ENCODE measurements around the gene TMED6.

The TMED6 gene

GRCh38 chr16:69350536-69351133, 951 bp downstream of the TMED6 start:
- DNase-seq = no peak

DNA sequence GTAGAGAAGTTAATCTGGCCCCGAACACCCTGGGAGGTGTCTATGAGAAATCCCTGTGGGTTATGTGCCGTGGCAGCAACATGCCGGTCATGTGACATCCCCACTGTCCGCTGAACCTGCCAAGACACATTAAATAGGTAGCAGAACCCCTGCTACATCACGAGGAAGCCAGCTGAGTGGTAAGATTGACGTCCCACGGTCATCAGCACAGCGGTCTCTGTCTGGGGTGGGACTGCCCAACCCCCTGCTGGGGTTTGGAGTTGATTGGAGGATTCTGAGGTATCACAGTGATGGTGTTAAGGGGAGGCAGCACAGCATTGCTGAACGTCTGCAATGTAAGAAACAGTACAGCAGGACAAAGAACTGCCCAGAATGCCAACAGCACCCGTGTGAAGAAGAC, 2.0 kb downstream of the TMED6 start:
- no peak for DNase-seq

- no peak for DNase-seq
These were observed 3.4 kb downstream of the TMED6 start for GRCh38 chr16:69348222-69348621.

DNA sequence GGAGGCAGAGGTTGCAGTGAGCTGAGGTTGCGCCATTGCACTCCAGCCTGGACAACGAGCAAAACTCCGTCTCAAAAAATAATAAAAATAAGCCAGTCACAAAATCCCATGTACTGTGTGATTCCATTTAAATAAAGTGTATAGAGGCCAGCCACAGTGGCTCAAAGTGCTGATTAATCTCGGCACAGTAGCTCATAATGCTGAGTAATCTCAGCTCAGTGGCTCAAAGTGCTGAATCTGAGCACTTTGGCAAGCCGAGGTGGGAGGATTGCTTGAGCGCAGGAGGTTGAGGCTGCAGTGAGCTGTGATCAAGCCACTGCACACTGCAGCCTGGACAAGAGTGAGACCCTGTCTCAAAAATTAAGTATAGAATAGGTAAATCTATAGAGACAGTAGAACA, 4.9 kb downstream of the TMED6 start:
- no peak for DNase-seq

GRCh38 chr16:69345923-69346322, 5.7 kb downstream of the TMED6 start:
- DNase-seq = no peak

GRCh38 chr16:69344171-69344570, 7.4 kb downstream of the TMED6 start:
- no peak for DNase-seq

- no peak for DNase-seq
These were observed 11.4 kb downstream of the TMED6 start for GRCh38 chr16:69340095-69340644.

- peak; percentile 86 for DNase-seq
These were observed 12.1 kb downstream of the TMED6 start, which contains the start of the genes COG8 and NIP7 for GRCh38 chr16:69339289-69340094. TSS of gene COG8 (minus strand) at chr16:69339564. CDS start at chr16:69339552, 12 bp downstream. TSS of gene NIP7 (plus strand) at chr16:69339772. CDS start at chr16:69339830, 58 bp downstream.

GRCh38 chr16:69338557-69339288, 12.9 kb downstream of the TMED6 start:
- DNase-seq = no peak

- DNase-seq = no peak
These were observed 16.9 kb downstream of the TMED6 start for GRCh38 chr16:69334696-69335095.

GRCh38 chr16:69330286-69331109, 21.1 kb downstream of the TMED6 start, which contains the start of gene PDF:
TSS of gene PDF (minus strand) at chr16:69330588. CDS start at chr16:69330570, 18 bp downstream.
- peak; percentile 97 for DNase-seq

DNA sequence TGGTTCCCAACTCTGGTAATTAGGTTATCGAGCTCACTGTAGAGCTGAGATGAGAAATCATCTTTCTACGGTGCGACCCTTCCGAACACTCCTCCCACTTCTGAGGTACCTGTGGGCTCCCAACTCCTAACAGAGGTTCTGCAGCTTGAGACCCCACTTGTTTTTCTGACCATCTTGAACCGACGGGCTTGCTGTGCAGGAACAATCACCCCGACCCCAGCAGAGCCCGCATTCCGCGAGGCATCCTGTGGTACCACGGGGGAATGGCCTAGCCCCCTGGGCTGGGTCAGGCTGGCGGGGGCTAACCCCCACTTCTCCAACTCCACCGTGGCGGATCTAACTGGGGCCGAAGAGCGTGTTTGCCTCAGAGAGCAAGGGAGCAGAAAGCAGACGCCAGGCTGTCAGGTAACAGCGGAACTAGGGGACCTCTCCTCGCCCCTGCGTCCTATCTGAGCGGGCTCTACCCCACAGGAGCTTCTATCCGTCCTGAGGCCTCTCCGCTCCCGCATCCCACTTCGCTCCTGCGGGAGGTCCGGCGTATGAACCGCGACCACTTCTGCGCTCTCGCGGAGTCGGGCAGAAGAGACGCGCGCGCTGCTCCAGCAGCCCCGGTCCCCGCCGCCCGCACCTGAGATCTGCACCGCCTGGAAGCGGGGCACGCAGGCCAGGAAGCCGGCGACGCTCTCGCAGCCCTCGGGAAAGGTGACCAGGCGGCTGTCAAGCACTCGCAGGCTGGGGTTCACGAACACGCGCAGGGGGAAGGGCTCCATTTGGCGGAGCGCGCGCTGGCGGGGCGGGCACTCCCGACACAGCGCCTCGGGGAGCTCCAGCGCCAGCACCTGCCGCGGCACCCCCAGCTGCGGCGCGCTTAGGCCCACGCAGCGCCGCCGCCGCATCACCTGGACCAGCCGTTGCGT, 22.0 kb downstream of the TMED6 start:
- DNase-seq = no peak

- no peak for DNase-seq
These were observed 22.7 kb downstream of the TMED6 start for GRCh38 chr16:69328854-69329316.

DNA sequence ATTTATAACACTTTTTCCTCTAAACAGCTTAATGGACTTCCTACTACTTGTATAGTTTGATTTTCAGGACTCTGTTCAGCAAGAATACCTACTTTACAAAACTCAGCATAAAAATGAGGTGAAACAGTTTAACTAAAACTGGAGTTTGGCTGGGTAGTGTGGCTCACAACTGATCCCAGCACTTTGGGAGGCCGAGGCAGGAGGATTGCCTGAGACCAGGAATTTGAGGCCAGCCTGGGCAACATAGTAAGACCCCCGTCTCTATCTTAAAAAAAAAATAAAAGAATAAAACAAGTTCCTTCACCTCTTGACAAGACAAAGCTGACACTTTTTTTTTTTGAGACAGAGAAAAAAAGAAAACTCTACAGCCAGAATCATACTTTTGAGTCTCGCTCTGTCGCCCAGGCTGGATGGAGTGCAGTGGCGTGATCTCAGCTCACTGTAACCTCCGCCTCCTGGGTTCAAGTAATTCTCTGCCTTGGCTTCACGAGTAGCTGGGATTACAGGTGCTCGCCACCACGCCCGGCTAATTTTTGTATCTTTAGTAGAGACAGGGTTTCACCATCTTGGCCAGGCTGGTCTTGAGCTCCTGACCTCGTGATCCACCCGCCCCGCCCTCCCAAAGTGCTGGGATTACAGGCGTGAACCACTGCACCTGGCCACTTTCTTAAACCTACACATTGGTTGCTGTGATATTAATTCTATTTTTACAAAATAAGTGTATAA, 23.8 kb downstream of the TMED6 start:
- DNase-seq = no peak

DNA sequence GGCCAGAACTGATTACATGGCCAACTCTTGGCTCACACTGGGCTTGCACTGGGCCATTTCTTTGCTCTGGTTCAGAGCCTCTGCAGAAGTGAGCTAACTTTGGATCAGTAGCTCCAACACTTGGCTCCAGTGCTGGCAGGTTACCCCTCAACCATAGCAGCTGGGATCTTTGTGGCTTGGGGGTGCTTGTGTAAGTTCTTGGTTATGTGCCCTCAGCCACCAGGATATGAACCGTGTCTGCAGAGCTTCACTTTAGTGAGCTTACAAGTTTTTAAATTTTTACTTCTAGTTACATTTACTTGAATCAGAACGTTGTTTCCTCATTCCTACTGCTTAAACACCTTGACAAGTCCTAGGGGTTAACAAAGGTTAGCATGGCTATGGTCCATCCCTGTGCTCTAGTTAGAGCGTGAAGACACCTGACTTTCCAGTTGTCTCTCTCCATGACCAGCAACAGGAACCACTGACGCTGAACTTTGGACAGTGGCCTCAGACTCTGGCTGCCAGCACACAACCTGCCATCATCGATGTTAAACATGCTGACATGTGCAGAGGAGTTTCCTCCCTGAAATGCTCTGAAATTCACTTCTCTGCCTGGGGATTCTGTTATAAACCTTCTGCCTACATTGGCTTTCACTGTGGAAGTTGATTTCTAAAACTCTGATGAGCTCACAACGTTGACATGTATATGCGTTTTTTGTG, 25.3 kb downstream of the TMED6 start:
- no peak for DNase-seq

GRCh38 chr16:69325784-69326171, 25.8 kb downstream of the TMED6 start:
- DNase-seq = no peak

DNA sequence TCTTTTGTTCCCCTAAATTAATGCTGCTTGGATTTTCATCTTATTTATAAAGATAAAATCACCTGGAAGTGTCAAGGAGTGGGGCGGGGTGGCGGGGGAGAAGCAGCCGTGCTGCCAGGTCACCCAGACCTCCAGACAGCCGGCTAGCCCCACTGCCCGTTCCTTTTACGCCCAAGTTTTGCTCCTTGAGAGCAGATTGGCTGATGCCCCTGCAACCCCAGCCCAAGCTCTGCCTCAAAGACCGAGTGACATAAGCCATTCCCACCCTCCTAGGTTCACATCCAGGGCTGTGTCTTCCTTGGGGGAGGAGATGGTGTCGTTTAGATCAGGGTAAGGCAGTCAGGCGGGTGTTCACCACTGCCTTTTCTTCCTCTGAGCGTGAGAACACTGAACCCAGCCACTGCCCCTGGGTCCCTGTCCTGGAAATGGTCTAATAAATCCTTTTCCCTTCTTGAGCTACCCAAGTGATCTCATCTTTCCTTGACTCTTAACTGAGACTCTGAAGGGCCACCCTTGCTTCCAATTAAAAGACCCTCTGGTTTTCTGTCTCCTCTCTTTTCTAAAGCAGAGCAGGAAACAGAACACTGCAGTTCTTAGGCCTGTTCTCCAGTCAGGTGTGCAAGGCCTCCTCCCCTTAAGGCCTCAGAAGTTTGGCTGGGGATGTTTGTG, 26.9 kb downstream of the TMED6 start:
- no peak for DNase-seq

GRCh38 chr16:69324013-69324531, 27.5 kb downstream of the TMED6 start:
- no peak for DNase-seq

DNA sequence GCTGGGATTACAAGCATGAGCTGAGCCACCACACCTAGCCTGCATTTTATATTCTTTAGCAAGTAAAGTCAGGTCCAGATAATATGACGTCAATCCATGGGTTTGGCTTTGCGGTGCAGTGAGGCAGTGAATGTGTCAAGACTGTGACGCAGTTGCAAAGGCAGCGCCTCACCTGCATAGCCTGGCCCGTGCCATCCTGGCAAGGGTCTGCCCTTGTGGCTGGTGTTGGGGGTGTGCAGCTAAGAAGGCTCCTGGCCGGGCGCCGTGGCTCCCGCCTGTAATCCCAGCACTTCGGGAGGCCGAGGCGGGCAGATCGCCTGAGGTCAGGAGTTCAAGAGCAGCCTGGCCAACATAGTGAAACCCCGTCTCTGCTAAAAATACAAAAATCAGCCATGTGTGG, 28.2 kb downstream of the TMED6 start:
- DNase-seq = no peak

Measured in 8988T (cell line).